ENCODE data around the gene SPTBN2. TPM values are rescaled to one million over a fixed set of nuclear protein-coding genes. Genes with fewer than 3 reads are reported as not detected.

The SPTBN2 gene
- total RNA-seq, 4 donors from 2014 or later = 1.7 to 23.1 (median 6.0) TPM

DNA sequence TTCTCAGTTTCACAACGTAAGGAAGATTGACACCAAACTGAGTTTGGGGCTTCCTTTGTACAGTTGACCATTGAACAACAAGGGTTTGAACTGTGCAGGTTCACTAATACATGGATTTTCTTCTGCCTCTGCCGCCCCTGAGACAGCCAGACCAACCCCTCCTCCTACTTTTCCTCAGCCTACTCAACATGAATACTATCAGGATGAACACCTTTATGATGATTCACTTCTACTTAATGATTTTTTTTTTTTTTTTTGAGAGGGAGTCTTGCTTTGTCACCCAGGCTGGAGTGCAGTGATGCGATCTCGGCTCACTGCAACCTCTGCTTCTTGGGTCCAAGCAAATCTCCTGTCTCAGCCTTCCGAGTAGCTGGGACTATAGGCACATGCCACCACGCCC is 75.9 kb downstream of the SPTBN2 start:
- Histone ChIP-seq H3K27me3 (no peaks in the 10 kb centered on the region), H3K4me3 (no peak overlapping the region), H3K9me3 (no peaks in the 10 kb centered on the region), H3K36me3 (peaks cover 0 to 52% (median 0%) of the 10 kb centered on the region in 3 donors), H3K4me1 (no peaks in the 10 kb centered on the region), H3K27ac (no peak overlapping the region)
- TF ChIP-seq, protein P1, sequence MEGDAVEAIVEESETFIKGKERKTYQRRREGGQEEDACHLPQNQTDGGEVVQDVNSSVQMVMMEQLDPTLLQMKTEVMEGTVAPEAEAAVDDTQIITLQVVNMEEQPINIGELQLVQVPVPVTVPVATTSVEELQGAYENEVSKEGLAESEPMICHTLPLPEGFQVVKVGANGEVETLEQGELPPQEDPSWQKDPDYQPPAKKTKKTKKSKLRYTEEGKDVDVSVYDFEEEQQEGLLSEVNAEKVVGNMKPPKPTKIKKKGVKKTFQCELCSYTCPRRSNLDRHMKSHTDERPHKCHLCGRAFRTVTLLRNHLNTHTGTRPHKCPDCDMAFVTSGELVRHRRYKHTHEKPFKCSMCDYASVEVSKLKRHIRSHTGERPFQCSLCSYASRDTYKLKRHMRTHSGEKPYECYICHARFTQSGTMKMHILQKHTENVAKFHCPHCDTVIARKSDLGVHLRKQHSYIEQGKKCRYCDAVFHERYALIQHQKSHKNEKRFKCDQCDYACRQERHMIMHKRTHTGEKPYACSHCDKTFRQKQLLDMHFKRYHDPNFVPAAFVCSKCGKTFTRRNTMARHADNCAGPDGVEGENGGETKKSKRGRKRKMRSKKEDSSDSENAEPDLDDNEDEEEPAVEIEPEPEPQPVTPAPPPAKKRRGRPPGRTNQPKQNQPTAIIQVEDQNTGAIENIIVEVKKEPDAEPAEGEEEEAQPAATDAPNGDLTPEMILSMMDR (IDR thresholded peaks at IDR 0.05) = no peak
- TF ChIP-seq POLR2A (IDR thresholded peaks at IDR 0.05) = no peak
- DNase-seq = no peak

DNA sequence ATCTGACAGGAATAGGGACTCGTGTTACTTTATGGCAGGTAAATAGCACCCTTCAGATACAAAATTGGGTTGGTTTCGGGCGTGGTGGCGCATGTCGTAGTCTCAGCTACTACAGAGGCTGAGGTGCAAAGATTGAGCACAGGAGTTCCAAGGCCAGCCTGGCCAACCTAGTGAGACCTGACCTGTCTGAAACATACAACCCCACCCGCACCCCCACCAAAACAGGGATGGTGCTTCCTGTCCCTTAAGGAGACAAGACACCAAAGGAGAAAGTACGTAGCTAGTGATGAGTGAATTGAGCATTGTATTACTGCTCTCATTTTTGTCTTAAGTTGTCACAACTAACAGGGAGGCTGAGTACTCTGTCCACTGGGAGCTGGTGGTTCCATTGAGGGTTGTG is 76.4 kb downstream of the SPTBN2 start:
- no peak for TF ChIP-seq POLR2A (IDR thresholded peaks at IDR 0.05)
- TF ChIP-seq, protein P1 (IDR thresholded peaks at IDR 0.05) = no peak
- H3K4me1 ChIP-seq = no peaks in the 10 kb centered on the region
- H3K4me3 ChIP-seq = no peak overlapping the region
- no peak overlapping the region for H3K27ac ChIP-seq
- H3K9me3 ChIP-seq = no peaks in the 10 kb centered on the region
- DNase-seq = no peak
- no peaks in the 10 kb centered on the region for H3K27me3 ChIP-seq
- H3K36me3 ChIP-seq = peaks cover 0 to 52% (median 0%) of the 10 kb centered on the region in 3 donors

GRCh38 chr11:66651016-66651415 is 78.0 kb downstream of the SPTBN2 start:
- no peak for DNase-seq
- peaks cover 0 to 62% (median 0%) of the 10 kb centered on the region in 3 donors for H3K36me3 ChIP-seq
- H3K4me1 ChIP-seq = no peaks in the 10 kb centered on the region
- no peaks in the 10 kb centered on the region for H3K9me3 ChIP-seq
- no peak overlapping the region for H3K4me3 ChIP-seq
- no peak for TF ChIP-seq POLR2A (IDR thresholded peaks at IDR 0.05)
- TF ChIP-seq, protein P1 (IDR thresholded peaks at IDR 0.05) = no peak
- no peaks in the 10 kb centered on the region for H3K27me3 ChIP-seq
- no peak overlapping the region for H3K27ac ChIP-seq

DNA sequence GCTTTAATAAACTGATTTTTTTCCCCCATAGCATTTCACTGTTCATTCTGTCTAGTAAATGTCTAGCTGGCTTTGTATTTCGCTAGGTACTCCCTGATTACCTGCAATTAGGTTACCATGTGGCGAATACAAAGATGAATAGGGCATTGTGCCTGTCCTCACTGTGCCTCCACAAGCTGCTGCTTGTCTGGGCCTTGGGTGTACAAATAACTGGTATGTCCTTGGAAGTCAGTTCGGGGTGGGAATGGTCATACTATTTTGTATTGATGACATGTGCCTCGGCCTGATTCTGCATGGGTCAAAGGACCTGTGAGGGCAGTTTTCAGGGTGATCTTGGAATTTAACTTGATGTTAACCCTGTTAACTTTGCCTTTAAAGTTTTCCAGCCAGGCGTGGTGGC is 79.1 kb downstream of the SPTBN2 start:
- no peak for DNase-seq
- Histone ChIP-seq H3K27ac (no peak overlapping the region), H3K4me3 (no peak overlapping the region), H3K36me3 (peaks cover 0 to 71% (median 0%) of the 10 kb centered on the region in 3 donors), H3K9me3 (no peaks in the 10 kb centered on the region), H3K27me3 (no peaks in the 10 kb centered on the region), H3K4me1 (peaks cover 0 to 10% (median 4%) of the 10 kb centered on the region in 4 donors)
- no peak for TF ChIP-seq POLR2A (IDR thresholded peaks at IDR 0.05)
- TF ChIP-seq, protein P1 (IDR thresholded peaks at IDR 0.05) = no peak

DNA sequence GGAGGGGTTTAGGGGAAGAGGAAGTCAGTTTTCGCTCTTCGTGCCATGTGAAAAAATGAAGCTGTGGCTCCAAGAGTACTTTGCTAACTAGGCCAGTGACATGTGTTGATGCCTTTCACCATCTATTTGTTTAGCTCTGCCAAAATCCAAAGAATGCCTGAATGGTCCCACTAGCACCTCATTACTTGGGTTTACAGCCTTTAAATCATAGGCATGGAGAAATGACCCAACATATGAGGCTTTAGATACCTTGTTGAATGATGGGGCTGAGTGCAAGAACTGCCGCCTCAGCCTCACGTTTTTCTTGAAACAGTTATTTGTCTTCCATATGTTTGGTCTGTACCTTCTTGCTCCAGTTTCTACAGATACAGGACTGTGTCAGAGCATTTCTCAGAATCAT is 82.2 kb downstream of the SPTBN2 start:
- Histone ChIP-seq H3K36me3 (peaks cover 0 to 83% (median 0%) of the 10 kb centered on the region in 3 donors), H3K9me3 (no peaks in the 10 kb centered on the region), H3K27me3 (no peaks in the 10 kb centered on the region), H3K27ac (no peak overlapping the region), H3K4me1 (peaks cover 0 to 41% (median 8%) of the 10 kb centered on the region in 4 donors), H3K4me3 (no peak overlapping the region)
- no peak for DNase-seq
- TF ChIP-seq, protein P1 (IDR thresholded peaks at IDR 0.05) = no peak
- no peak for TF ChIP-seq POLR2A (IDR thresholded peaks at IDR 0.05)

All from Peyer's patch (tissue), 4 donors.